HL-60/S4 (cell line): Measurements from ENCODE around the gene MAP1A.

Source experiments
- in situ Hi-C: fragments of 300-500 bp; cut with MboI; formaldehyde crosslinking; loops from 2 replicates; pipeline ENCODE4 v1.14.3; 2022; ENCODE audit warnings: low sequenced_read_pairs

Gene MAP1A

DNA sequence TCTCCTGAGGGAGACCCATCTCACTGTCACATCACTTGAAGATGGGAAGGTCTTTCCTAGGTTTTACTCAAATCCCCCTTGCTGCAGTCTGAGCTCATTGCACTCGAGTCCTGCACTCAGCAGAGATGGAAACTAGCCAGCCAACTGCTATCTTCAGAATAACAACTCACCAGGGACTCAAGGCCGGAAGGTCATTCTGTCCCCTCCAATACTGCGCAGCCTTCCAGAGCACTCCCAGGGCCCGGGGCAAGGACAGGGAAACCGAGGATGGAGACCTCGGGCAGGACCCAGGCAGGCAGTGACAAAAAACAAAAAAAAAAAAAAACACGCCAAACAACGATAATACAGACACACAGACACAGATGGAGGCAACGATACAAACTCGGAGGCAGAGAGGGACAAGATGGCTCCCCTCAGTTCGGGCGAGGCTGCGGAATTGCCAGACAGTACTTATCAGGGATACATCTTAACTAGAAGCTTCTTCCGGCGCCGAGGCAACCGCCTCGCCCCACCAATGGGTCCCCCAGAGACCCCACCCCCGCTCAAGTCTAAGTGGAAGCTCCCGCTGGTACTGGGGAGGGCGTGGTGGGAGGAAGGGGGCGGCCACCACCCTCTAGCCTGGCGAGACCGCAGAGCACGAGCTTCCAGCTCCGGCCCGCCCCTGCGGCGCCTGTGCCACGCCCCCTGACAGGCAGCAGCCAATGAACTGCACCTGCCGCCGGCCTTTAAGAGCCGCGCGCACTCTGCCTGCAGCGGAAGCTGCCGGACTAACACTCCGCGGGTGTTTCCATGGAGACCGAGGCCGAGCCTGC lies 7.0 kb upstream of the MAP1A start:
- in situ Hi-C loops = no loop called here

DNA sequence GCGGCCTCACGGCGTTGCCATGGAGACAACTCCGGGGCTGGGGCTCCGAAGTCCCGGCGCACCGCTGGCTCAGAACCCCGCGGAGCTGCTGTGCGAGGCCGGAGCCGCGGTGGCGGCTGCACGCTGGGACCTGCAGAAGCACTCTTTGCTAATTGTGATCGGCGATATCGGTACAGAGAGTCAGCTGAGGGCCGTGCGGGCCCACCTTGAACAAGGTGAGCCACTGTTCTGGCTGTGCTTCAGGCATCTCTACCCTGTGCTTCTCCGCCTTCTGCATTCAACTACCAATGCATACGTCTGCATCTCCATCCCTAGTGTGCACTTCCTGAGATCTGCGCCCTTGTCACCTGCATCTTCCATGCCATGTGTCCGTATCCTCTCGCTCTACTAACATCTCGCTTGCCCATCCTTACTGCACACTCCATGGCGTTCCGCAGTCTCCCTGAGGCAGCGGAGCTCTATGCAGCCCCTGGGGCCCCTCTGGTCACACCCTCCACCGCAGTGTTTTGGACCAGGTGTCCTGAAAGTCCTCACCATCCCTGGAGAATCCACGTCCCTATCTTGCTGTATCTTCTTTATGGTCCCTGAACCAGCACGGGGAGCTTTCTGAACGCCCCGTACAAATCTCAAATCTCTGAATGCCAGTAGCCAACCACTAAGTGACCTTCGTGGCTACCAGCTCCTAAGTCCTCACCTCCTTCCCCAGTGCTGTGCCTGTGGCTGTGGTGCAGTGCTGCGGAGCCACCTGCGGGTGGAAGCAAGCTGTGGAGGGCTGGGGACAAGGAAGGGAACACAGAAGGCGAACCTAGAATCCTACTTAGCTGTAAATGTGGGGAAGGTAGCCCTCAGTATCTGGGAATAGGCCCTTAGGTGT lies 6.2 kb upstream of the MAP1A start:
- in situ Hi-C loops = no loop called here

DNA sequence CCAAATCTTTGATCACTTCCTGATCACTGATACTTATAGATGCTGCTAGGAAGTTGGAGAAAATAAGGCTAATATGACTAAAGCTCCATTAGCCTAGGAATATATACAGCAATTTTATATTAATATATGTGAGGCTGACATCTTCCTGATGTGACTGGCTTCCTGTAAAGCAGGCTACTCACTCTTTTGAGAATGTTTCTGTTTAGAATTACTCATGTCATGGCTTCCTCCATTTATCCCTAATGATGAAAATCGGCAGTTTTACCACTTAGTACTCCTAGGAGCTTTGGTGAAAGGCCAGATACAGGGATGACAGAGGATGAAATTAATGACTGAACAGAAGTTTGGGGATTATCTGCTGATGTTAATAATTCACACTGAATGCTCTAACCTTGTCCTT lies 3.9 kb upstream of the MAP1A start:
- in situ Hi-C loops = no loop called here

DNA sequence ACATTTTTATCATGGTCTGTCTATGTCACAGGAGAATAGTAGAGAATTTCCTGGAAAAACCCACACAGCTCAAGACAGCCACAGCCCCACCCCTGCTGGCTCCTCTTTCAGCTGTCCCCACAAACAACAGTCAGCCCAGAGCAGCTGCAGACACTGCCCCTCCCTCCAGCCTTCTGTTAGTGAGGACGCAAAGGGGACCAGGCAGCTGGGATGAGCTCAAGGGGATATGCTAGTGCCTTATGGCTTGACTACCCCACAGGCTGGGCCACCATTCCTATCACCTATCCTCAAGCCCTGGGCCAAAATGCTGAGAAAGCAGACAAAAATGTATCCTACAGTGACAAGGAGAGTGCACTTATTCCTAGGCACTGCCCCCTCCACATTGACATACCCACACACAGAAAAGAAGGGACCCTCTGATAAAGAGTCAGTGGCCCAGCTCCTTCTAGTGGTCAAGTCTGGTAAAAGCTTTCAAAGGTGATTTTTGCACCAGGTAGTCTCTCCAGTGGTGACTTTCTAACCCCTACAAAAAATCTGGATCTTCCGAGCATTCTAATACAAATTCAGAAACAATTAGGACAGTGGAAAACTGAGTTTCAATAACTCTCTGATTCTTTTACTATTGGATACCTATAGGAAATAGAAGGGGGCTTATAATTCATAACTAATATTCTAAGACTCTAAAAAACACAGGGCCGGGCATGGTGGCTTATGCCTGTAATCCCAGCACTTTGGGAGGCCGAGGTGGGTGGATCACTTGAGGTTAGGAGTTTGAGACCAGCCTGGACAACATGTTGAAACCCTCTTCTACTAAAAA lies 3.0 kb upstream of the MAP1A start:
- in situ Hi-C loops = no loop called here

DNA sequence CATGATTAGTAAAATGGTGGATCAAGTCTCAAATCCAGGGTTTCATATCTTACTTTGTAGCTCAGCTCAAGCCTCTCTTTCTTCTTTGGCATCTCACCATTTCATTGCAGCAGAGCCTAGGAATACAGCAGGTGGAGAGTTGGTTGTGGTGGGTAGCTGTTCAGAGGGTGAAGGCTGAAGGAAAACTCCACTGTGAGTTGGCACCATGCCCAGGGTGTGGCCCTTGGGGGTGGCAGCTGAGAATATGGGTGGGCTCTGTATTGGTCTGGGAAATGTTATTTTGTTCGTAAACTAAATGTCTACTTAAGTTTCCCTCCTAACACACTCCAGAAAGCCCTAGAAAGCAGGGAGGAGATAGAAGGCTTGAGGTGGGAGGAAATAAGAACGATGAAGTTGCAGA lies 1.7 kb upstream of the MAP1A start:
- in situ Hi-C loops = no loop called here

DNA sequence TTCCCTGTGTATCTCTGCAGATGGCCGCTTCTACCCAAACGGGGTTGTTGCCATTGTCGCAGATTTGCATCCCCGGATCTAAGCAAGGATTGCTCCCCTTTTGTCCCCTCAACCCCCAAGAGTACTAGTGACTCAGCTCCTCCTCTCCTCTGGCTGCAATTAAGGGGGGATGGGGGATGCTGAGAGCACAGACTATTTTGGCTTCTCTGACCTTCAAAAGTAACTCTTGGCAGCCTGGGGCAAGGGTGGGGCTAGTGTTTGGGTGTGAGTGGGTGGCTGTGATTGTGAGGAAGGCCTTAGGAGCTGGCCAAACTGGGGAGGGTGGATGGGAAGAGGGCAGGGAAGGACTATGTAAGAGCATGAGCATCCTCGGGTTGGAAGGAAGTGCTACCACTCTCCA lies 1.2 kb upstream of the MAP1A start:
- in situ Hi-C loops = no loop called here

DNA sequence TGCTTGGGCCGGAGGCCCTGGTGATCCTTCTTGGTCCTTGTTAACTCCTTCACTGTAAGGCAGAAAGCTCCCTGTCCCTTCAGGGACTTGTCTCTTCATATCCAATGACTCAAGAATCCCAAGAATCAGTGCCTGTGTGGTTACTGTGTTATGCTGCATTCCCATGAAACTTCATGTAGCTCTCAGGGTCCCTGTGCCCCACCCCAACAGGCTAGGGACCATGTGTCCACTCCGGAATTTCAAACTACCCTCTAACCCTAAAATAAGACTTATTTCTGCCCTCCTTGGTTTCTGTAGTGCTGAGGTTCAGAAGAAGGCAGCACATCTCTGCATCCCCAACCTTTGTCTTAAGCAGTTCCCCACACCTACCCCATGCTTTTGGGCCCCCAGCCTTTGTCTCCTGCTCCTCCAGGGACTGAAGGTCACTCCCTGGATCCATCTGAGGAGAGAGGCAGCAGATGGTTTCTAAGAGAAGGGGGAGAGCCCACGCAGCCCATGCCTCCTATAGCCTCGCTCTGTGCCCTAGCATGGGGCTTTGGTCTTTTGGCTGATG lies 531 bp upstream of the MAP1A start:
- in situ Hi-C loops = no loop called here

DNA sequence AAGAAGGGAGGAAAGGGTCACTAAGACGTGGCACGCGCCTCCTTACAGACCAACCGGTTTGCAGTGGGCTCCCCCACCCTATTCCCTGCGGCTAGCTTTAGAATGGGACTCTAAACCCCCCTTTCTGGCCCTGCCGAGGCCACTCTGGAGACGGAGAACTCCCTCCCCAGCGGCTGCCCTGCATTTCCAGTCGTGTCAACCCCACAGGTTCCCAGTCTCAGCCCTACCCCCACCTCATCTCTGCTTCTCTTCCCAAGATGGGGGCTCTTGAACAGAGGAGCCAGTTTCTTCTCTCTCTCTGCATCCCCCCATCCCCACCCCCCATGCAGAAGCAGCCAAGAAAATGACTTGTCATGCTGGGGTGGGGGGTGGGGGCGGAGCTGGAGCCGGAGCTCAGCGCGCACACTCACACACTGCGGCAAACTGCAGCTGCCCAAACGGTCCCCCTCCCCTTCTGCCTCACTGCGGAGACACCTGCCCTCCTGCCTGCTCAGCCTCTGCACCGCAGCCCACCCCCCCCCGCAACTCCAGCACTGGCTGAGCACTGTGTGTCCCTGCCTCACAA lies 871 bp downstream of the MAP1A start:
- in situ Hi-C loops = no loop called here

DNA sequence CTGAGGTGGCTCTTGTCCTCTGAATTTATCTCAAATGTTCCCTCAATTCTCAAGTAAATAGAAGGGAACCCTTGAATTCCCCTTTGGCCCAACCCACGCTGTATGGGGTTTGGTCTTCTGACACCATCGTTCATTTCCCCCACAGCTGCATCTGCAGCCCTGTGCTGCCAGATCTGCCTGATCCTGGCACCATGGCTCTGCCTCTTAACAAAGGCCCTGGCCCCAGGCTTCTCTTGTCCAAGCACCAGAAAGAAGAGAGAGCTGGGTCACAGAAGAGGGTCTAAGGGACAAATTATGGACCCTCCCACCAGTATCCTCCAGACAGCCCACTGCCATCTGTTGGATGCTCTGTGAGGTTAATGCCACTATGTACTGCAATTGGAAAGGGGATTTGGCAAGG lies 1.8 kb downstream of the MAP1A start:
- in situ Hi-C loops = no loop called here

DNA sequence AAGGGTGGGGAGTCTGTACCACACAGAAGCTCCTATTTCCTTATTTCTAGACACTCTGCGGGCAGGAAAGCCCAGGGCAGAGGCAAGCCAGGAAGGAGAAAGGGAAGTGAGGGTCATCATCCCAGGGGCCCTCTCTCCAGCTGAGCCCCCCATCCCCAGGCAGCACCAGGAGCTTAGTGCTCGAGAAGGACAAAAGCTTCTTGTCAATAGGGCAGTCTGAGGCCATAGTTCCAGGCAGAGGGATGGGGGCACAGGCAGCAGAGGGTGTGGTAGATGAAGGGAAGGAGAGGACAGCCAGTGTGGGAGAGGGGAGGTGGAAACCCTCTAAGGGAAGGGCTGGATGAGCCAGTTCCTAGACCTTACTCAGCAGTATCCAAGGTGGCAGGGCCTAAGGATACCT lies 2.7 kb downstream of the MAP1A start:
- in situ Hi-C loops = no loop called here

DNA sequence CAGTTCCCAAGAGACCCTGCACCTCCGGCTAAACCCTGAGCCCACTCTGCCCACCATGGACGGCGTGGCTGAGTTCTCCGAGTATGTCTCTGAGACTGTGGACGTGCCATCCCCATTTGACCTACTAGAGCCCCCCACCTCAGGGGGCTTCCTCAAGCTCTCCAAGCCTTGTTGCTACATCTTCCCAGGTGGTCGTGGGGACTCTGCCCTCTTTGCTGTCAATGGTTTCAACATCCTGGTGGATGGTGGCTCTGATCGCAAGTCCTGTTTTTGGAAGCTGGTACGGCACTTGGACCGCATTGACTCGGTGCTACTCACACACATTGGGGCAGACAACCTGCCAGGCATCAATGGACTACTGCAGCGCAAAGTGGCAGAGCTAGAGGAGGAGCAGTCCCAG lies 4.0 kb downstream of the MAP1A start:
- in situ Hi-C loops = no loop called here

DNA sequence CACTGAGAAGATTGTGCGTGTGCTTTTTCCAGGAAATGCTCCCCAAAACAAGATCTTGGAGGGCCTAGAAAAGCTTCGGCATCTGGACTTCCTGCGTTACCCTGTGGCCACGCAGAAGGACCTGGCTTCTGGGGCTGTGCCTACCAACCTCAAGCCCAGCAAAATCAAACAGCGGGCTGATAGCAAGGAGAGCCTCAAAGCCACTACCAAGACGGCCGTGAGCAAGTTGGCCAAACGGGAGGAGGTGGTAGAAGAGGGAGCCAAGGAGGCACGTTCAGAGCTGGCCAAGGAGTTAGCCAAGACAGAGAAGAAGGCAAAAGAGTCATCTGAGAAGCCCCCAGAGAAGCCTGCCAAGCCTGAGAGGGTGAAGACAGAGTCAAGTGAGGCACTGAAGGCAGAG lies 4.8 kb downstream of the MAP1A start:
- in situ Hi-C loops = no loop called here

DNA sequence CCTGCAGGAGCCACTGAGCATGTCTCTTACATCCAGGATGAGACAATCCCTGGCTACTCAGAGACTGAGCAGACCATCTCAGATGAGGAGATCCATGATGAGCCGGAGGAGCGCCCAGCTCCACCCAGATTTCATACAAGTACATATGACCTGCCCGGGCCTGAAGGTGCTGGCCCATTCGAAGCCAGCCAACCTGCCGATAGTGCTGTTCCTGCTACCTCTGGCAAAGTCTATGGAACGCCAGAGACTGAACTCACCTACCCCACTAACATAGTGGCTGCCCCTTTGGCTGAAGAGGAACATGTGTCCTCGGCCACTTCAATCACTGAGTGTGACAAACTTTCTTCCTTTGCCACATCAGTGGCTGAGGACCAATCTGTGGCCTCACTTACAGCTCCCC lies 6.2 kb downstream of the MAP1A start:
- in situ Hi-C loops = no loop called here

DNA sequence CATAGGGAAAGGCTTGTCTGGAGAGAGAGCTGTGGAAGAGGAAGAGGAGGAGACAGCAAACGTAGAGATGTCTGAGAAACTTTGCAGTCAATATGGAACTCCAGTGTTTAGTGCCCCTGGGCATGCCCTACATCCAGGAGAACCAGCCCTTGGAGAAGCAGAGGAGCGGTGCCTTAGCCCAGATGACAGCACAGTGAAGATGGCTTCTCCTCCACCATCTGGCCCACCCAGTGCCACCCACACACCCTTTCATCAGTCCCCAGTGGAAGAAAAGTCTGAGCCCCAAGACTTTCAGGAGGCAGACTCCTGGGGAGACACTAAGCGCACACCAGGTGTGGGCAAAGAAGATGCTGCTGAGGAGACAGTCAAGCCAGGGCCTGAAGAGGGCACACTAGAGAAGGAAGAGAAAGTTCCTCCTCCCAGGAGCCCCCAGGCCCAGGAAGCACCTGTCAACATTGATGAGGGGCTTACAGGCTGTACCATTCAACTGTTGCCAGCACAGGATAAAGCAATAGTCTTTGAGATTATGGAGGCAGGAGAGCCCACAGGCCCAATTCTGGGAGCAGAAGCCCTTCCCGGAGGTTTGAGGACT lies 6.9 kb downstream of the MAP1A start:
- in situ Hi-C loops = no loop called here

DNA sequence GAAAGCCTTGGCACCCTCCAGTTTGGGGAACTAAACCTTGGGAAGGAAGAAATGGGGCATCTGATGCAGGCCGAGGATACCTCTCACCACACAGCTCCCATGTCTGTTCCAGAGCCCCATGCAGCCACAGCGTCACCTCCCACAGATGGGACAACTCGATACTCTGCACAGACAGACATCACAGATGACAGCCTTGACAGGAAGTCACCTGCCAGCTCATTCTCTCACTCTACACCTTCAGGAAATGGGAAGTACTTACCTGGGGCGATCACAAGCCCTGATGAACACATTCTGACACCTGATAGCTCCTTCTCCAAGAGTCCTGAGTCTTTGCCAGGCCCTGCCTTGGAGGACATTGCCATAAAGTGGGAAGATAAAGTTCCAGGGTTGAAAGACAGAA lies 7.7 kb downstream of the MAP1A start:
- in situ Hi-C loops = no loop called here

DNA sequence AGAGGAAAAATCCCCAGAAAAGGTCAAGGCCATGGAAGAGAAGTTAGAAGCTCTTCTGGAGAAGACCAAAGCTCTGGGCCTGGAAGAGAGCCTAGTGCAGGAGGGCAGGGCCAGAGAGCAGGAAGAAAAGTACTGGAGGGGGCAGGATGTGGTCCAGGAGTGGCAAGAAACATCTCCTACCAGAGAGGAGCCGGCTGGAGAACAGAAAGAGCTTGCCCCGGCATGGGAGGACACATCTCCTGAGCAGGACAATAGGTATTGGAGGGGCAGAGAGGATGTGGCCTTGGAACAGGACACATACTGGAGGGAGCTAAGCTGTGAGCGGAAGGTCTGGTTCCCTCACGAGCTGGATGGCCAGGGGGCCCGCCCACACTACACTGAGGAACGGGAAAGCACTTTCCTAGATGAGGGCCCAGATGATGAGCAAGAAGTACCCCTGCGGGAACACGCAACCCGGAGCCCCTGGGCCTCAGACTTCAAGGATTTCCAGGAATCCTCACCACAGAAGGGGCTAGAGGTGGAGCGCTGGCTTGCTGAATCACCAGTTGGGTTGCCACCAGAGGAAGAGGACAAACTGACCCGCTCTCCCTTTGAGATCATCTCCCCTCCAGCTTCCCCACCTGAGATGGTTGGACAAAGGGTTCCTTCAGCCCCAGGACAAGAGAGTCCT lies 9.0 kb downstream of the MAP1A start:
- in situ Hi-C loops = no loop called here

DNA sequence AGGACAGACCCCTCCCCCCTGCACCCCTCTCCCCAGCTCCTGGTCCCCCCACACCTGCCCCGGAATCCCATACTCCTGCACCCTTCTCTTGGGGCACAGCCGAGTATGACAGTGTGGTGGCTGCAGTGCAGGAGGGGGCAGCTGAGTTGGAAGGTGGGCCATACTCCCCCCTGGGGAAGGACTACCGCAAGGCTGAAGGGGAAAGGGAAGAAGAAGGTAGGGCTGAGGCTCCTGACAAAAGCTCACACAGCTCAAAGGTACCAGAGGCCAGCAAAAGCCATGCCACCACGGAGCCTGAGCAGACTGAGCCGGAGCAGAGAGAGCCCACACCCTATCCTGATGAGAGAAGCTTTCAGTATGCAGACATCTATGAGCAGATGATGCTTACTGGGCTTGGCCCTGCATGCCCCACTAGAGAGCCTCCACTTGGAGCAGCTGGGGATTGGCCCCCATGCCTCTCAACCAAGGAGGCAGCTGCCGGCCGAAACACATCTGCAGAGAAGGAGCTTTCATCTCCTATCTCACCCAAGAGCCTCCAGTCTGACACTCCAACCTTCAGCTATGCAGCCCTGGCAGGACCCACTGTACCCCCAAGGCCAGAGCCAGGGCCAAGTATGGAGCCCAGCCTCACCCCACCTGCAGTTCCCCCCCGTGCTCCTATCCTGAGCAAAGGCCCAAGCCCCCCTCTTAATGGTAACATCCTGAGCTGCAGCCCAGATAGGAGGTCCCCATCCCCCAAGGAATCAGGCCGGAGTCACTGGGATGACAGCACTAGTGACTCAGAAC lies 9.8 kb downstream of the MAP1A start:
- in situ Hi-C loops = no loop called here

DNA sequence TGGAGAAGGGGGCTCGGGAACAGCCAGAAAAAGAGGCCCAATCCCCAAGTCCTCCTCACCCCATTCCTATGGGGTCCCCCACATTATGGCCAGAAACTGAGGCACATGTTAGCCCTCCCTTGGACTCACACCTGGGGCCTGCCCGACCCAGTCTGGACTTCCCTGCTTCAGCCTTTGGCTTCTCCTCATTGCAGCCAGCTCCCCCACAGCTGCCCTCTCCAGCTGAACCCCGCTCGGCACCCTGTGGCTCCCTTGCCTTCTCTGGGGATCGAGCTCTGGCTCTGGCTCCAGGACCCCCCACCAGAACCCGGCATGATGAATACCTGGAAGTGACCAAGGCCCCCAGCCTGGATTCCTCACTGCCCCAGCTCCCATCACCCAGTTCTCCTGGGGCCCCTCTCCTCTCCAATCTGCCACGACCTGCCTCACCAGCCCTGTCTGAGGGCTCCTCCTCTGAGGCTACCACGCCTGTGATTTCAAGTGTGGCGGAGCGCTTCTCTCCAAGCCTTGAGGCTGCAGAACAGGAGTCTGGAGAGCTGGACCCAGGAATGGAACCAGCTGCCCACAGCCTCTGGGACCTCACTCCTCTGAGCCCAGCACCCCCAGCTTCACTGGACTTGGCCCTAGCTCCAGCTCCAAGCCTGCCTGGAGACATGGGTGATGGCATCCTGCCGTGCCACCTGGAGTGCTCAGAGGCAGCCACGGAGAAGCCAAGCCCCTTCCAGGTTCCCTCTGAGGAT lies 10.6 kb downstream of the MAP1A start:
- in situ Hi-C loops = no loop called here
